Measurements from ENCODE around the gene BRD7. TPM values are rescaled to one million over a fixed set of nuclear protein-coding genes. Genes with fewer than 3 reads are reported as not detected.

BRD7 gene
- total and polyA plus RNA-seq, 4 donors = 13.3 to 34.3 (median 14.1) TPM

DNA sequence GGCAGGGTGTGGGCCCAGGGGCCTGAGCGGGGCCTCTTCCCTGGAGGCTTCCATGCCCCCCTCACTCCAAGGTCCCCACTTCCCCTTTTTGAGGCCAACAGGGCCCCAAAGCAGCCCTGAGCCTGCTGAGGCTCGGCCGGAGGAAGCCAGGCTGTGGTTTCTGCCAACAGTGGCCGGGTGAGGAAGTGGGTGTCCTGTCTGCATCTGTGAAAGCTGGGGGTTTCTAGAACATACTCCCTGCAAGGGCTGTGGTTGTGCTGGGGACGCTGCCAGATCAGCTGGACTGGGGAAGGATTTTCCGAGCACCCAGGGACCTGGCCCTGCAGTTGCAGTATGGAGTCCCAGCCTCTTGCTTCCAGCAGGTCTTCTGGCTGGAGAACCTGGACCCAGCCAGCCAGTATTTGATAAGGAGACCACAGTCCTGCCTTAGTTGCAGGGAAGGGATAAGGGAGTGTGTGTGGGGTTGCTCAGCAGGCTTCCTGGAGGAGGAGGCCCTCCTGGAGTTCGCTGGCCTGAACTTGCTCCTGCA, 86.7 kb downstream of the BRD7 start:
- H3K4me1 ChIP-seq (ENCODE audit: control insufficient read depth in 4 of 4, insufficient read depth in 4 of 4, low read length in 3 of 4) = peaks cover 9 to 28% (median 19%) of the 10 kb centered on the region in 4 donors
- peak overlapping the region in 1 of 2 donors; percentile 15 for H3K27ac ChIP-seq (ENCODE audit: low read depth in 1 of 2, low read length in 2 of 2)
- no peaks in the 10 kb centered on the region for H3K27me3 ChIP-seq (ENCODE audit: control insufficient read depth in 4 of 4, insufficient read depth in 4 of 4, low read length in 3 of 4)
- no peak overlapping the region for H3K9ac ChIP-seq (ENCODE audit: low read depth in 1 of 2, low read length in 2 of 2)
- no peaks in the 10 kb centered on the region for H3K36me3 ChIP-seq (ENCODE audit: control insufficient read depth in 4 of 4, insufficient read depth in 3 of 4, low read depth in 1 of 4, low read length in 3 of 4)
- H3K9me3 ChIP-seq (ENCODE audit: control insufficient read depth in 4 of 4, low read length in 3 of 4) = no peaks in the 10 kb centered on the region
- WGBS = 69% methylated on average over 7 of the region's 7 CpGs
- TF ChIP-seq, protein P1, sequence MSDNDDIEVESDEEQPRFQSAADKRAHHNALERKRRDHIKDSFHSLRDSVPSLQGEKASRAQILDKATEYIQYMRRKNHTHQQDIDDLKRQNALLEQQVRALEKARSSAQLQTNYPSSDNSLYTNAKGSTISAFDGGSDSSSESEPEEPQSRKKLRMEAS (IDR thresholded peaks at IDR 0.05) = no peak
- TF ChIP-seq YY1 (IDR thresholded peaks at IDR 0.05) (peak; percentile 5), FOXA1 (IDR thresholded peaks at IDR 0.05) (no peak), FOXA2 (IDR thresholded peaks at IDR 0.05) (no peak), JUND (IDR thresholded peaks at IDR 0.05) (no peak), RAD21 (IDR thresholded peaks at IDR 0.05) (peak in 1 of 2 donors; percentile 18), SP1 (IDR thresholded peaks at IDR 0.05) (peak; percentile 13), NR2F2 (IDR thresholded peaks at IDR 0.05) (no peak), GABPA (IDR thresholded peaks at IDR 0.05 in 1 of 2, conservative IDR thresholded peaks at IDR 0.05 in 1 of 2) (no peak), EGR1 (IDR thresholded peaks at IDR 0.05; ENCODE audit: low read depth in 2 of 2) (no peak), HNF4A (conservative IDR thresholded peaks at IDR 0.05) (no peak), RXRA (IDR thresholded peaks at IDR 0.05) (no peak)
- TF ChIP-seq, protein P2, sequence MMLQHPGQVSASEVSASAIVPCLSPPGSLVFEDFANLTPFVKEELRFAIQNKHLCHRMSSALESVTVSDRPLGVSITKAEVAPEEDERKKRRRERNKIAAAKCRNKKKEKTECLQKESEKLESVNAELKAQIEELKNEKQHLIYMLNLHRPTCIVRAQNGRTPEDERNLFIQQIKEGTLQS (IDR thresholded peaks at IDR 0.05) = no peak
- TF ChIP-seq, protein P3, sequence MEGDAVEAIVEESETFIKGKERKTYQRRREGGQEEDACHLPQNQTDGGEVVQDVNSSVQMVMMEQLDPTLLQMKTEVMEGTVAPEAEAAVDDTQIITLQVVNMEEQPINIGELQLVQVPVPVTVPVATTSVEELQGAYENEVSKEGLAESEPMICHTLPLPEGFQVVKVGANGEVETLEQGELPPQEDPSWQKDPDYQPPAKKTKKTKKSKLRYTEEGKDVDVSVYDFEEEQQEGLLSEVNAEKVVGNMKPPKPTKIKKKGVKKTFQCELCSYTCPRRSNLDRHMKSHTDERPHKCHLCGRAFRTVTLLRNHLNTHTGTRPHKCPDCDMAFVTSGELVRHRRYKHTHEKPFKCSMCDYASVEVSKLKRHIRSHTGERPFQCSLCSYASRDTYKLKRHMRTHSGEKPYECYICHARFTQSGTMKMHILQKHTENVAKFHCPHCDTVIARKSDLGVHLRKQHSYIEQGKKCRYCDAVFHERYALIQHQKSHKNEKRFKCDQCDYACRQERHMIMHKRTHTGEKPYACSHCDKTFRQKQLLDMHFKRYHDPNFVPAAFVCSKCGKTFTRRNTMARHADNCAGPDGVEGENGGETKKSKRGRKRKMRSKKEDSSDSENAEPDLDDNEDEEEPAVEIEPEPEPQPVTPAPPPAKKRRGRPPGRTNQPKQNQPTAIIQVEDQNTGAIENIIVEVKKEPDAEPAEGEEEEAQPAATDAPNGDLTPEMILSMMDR (IDR thresholded peaks at IDR 0.05; ENCODE audit: low read depth, low read length, missing input control) = no peak
- no peak overlapping the region for H3K4me3 ChIP-seq (ENCODE audit: low read depth in 1 of 3, low read length in 3 of 3)
- DNase-seq (ENCODE audit: low spot score) = no peak

DNA sequence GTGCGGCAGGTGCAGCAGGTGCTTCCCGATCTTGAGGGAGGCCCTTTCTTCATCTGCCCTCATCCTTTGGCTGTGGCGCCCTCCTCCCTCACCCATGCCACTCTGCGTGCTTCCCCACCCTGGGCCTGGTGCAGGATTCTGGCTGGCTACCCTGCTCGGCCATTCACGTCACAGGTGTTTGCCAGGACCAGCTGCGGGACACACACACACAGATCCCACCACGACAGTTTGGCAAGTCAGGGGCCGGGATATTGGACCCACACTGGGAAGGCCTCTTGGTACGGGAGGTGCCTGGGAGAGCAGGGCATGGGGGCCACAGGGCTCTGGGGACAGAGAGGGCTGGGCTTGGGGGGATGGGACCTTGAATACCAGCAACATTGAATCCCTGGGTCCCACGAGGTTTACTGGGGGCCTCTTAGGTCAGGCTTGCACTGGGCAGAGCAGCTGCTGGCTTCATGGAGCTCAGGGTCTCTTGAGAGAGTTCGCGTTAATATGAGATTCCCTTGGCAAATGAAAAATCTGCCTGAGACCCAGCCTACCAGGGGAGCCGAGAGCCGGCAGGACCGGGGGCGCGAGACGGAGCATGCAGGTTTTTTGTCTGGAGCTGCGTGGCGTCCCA, 87.3 kb downstream of the BRD7 start:
- TF ChIP-seq HNF4G (IDR thresholded peaks at IDR 0.05) = no peak
- no peak for TF ChIP-seq RXRA (IDR thresholded peaks at IDR 0.05)
- TF ChIP-seq, protein P3 (IDR thresholded peaks at IDR 0.05; ENCODE audit: low read depth, low read length, missing input control) = no peak
- no peak for TF ChIP-seq RAD21 (IDR thresholded peaks at IDR 0.05)
- no peak for TF ChIP-seq FOXA1 (IDR thresholded peaks at IDR 0.05)
- TF ChIP-seq, protein P4, sequence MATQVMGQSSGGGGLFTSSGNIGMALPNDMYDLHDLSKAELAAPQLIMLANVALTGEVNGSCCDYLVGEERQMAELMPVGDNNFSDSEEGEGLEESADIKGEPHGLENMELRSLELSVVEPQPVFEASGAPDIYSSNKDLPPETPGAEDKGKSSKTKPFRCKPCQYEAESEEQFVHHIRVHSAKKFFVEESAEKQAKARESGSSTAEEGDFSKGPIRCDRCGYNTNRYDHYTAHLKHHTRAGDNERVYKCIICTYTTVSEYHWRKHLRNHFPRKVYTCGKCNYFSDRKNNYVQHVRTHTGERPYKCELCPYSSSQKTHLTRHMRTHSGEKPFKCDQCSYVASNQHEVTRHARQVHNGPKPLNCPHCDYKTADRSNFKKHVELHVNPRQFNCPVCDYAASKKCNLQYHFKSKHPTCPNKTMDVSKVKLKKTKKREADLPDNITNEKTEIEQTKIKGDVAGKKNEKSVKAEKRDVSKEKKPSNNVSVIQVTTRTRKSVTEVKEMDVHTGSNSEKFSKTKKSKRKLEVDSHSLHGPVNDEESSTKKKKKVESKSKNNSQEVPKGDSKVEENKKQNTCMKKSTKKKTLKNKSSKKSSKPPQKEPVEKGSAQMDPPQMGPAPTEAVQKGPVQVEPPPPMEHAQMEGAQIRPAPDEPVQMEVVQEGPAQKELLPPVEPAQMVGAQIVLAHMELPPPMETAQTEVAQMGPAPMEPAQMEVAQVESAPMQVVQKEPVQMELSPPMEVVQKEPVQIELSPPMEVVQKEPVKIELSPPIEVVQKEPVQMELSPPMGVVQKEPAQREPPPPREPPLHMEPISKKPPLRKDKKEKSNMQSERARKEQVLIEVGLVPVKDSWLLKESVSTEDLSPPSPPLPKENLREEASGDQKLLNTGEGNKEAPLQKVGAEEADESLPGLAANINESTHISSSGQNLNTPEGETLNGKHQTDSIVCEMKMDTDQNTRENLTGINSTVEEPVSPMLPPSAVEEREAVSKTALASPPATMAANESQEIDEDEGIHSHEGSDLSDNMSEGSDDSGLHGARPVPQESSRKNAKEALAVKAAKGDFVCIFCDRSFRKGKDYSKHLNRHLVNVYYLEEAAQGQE (IDR thresholded peaks at IDR 0.05) = no peak
- peak overlapping the region in 1 of 2 donors; percentile 19 for H3K27ac ChIP-seq (ENCODE audit: low read depth in 1 of 2, low read length in 2 of 2)
- H3K4me3 ChIP-seq (ENCODE audit: low read depth in 1 of 3, low read length in 3 of 3) = no peak overlapping the region
- H3K9me3 ChIP-seq (ENCODE audit: control insufficient read depth in 4 of 4, low read length in 3 of 4) = no peaks in the 10 kb centered on the region
- no peak for DNase-seq (ENCODE audit: low spot score)
- no peak overlapping the region for H3K9ac ChIP-seq (ENCODE audit: low read depth in 1 of 2, low read length in 2 of 2)
- H3K36me3 ChIP-seq (ENCODE audit: control insufficient read depth in 4 of 4, insufficient read depth in 3 of 4, low read depth in 1 of 4, low read length in 3 of 4) = no peaks in the 10 kb centered on the region
- peaks cover 9 to 28% (median 19%) of the 10 kb centered on the region in 4 donors for H3K4me1 ChIP-seq (ENCODE audit: control insufficient read depth in 4 of 4, insufficient read depth in 4 of 4, low read length in 3 of 4)
- no peaks in the 10 kb centered on the region for H3K27me3 ChIP-seq (ENCODE audit: control insufficient read depth in 4 of 4, insufficient read depth in 4 of 4, low read length in 3 of 4)
- WGBS = 81% methylated on average over 21 of the region's 21 CpGs

Data from liver (tissue), 9 donors.